ENCODE data around the gene TKTL1.

- TF ChIP-seq, protein P1, sequence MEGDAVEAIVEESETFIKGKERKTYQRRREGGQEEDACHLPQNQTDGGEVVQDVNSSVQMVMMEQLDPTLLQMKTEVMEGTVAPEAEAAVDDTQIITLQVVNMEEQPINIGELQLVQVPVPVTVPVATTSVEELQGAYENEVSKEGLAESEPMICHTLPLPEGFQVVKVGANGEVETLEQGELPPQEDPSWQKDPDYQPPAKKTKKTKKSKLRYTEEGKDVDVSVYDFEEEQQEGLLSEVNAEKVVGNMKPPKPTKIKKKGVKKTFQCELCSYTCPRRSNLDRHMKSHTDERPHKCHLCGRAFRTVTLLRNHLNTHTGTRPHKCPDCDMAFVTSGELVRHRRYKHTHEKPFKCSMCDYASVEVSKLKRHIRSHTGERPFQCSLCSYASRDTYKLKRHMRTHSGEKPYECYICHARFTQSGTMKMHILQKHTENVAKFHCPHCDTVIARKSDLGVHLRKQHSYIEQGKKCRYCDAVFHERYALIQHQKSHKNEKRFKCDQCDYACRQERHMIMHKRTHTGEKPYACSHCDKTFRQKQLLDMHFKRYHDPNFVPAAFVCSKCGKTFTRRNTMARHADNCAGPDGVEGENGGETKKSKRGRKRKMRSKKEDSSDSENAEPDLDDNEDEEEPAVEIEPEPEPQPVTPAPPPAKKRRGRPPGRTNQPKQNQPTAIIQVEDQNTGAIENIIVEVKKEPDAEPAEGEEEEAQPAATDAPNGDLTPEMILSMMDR (IDR thresholded peaks at IDR 0.05), result no peak
- TF ChIP-seq POLR2A (IDR thresholded peaks at IDR 0.05), result no peak
Measured at GRCh38 chrX:154362085-154362742, 66.6 kb downstream of the TKTL1 start.

All from transverse colon (tissue), 3 donors.